Muscle layer of colon (tissue), 2 donors: ENCODE results near the gene PCDHB7.
"Not testable (repeated sequence)": the region's sequence is repeated elsewhere in the genome, so short reads cannot be mapped to it uniquely, and the experiment has no call there.

Source experiments
- H3K27ac ChIP-seq: one replicate; pipeline ENCODE4 v1.7.0; 2013; ENCODE audit warnings: low read depth, mild to moderate bottlenecking, low read length, moderate library complexity
- H3K27me3 ChIP-seq, 2 donors: one replicate each; pipeline ENCODE4 v1.7.0; 2013; ENCODE audit warnings: low read length in 2 of 2, mild to moderate bottlenecking in 2 of 2; ENCODE audit not compliant: insufficient read depth in 2 of 2, control insufficient read depth in 1 of 2
- H3K36me3 ChIP-seq: one replicate; pipeline ENCODE4 v1.7.0; 2013; ENCODE audit warnings: mild to moderate bottlenecking, low read length; ENCODE audit not compliant: insufficient read depth
- H3K4me1 ChIP-seq: one replicate; pipeline ENCODE4 v1.7.0; 2013; ENCODE audit warnings: mild to moderate bottlenecking, low read length; ENCODE audit not compliant: insufficient read depth
- H3K4me3 ChIP-seq, 2 donors: one replicate each; pipeline ENCODE4 v1.7.0; 2013; ENCODE audit warnings: low read length in 2 of 2, low read depth in 1 of 2, mild to moderate bottlenecking in 1 of 2, moderate library complexity in 1 of 2
- H3K9ac ChIP-seq: one replicate; pipeline ENCODE4 v1.7.0; 2013; ENCODE audit warnings: low read length
- H3K9me3 ChIP-seq: one replicate; pipeline ENCODE4 v1.7.0; 2013; ENCODE audit warnings: mild to moderate bottlenecking, low read length
- donor health status: abdominal sarcoma.
- donor health status: Adenocarcinoma of cecum.

The PCDHB7 gene

GRCh38 chr5:141172381-141173204 is at the start of gene PCDHB7:
Gene PCDHB7 (plus strand): TSS chr5:141172644. CDS start chr5:141172836, 192 bp downstream.
- Histone ChIP-seq H3K4me3 (peak within 1 kb of the TSS in 1 of 2 donors; percentile 49), H3K27ac (no peak within 1 kb of the TSS), H3K4me1 (no peaks in the 10 kb centered on the region), H3K27me3 (peaks cover 0 to 4% of the 10 kb centered on the region in 2 donors), H3K36me3 (no peaks in the 10 kb centered on the region), H3K9ac (no peak within 1 kb of the TSS), H3K9me3 (peaks cover 25% of the 10 kb centered on the region)

- H3K4me3 ChIP-seq, H3K36me3 ChIP-seq, H3K27me3 ChIP-seq, H3K27ac ChIP-seq, H3K4me1 ChIP-seq, H3K9ac ChIP-seq: not testable (repeated sequence)
- peaks cover 22% of the 10 kb centered on the region for H3K9me3 ChIP-seq
These were observed 48.9 kb upstream of the PCDHB7 start for GRCh38 chr5:141123396-141124135.

GRCh38 chr5:141127305-141127704 is 45.1 kb upstream of the PCDHB7 start:
- no peaks in the 10 kb centered on the region for H3K4me1 ChIP-seq
- H3K27ac ChIP-seq, result no peak overlapping the region
- no peaks in the 10 kb centered on the region for H3K27me3 ChIP-seq
- no peak overlapping the region for H3K4me3 ChIP-seq
- H3K36me3 ChIP-seq, result no peaks in the 10 kb centered on the region
- H3K9ac ChIP-seq, result no peak overlapping the region
- peaks cover 18% of the 10 kb centered on the region for H3K9me3 ChIP-seq

GRCh38 chr5:141135030-141135717 is 37.3 kb upstream of the PCDHB7 start, which contains the start of gene PCDHB5:
Gene PCDHB5 (plus strand): TSS chr5:141135206. CDS start chr5:141135435, 229 bp downstream.
- H3K9me3 ChIP-seq, result peaks cover 21% of the 10 kb centered on the region
- H3K4me1 ChIP-seq, result no peaks in the 10 kb centered on the region
- H3K27ac ChIP-seq, result no peak within 1 kb of the TSS
- H3K4me3 ChIP-seq, result peak within 1 kb of the TSS; percentile 11 to 36
- no peaks in the 10 kb centered on the region for H3K27me3 ChIP-seq
- H3K9ac ChIP-seq, result no peak within 1 kb of the TSS
- H3K36me3 ChIP-seq, result no peaks in the 10 kb centered on the region

GRCh38 chr5:141135718-141136266 is 36.7 kb upstream of the PCDHB7 start:
- Histone ChIP-seq H3K4me1 (no peaks in the 10 kb centered on the region), H3K9ac (no peak overlapping the region), H3K9me3 (peaks cover 21% of the 10 kb centered on the region), H3K27me3 (no peaks in the 10 kb centered on the region), H3K27ac (no peak overlapping the region), H3K36me3 (no peaks in the 10 kb centered on the region), H3K4me3 (peak overlapping the region; percentile 11 to 36)

- H3K9me3 ChIP-seq, result peaks cover 21% of the 10 kb centered on the region
- not testable (repeated sequence) for H3K9ac ChIP-seq
These were observed 35.1 kb upstream of the PCDHB7 start for GRCh38 chr5:141137346-141137745.

GRCh38 chr5:141149812-141150211 is 22.6 kb upstream of the PCDHB7 start, which contains the start of gene PCDHB6:
Gene PCDHB6 (plus strand): TSS chr5:141150057. CDS start chr5:141150258, 201 bp downstream.
- Histone ChIP-seq H3K36me3 (no peaks in the 10 kb centered on the region), H3K27me3 (no peaks in the 10 kb centered on the region), H3K4me3 (peak within 1 kb of the TSS in 1 of 2 donors; percentile 52), H3K27ac (no peak within 1 kb of the TSS), H3K9me3 (peaks cover 32% of the 10 kb centered on the region), H3K4me1 (no peaks in the 10 kb centered on the region), H3K9ac (no peak within 1 kb of the TSS)

More at GRCh38 chr5:141137346-141137745, 35.1 kb upstream of the PCDHB7 start:
- not testable (repeated sequence) for H3K27ac ChIP-seq, H3K36me3 ChIP-seq, H3K27me3 ChIP-seq, H3K4me3 ChIP-seq, H3K4me1 ChIP-seq

- Histone ChIP-seq H3K36me3 (no peaks in the 10 kb centered on the region), H3K9ac (no peak overlapping the region), H3K4me1 (no peaks in the 10 kb centered on the region), H3K9me3 (peaks cover 26% of the 10 kb centered on the region), H3K27me3 (no peaks in the 10 kb centered on the region), H3K27ac (no peak overlapping the region), H3K4me3 (peak overlapping the region in 1 of 2 donors; percentile 52)
These were observed 22.0 kb upstream of the PCDHB7 start for GRCh38 chr5:141150224-141150992.

GRCh38 chr5:141150993-141151325 is 21.5 kb upstream of the PCDHB7 start:
- no peaks in the 10 kb centered on the region for H3K4me1 ChIP-seq
- no peaks in the 10 kb centered on the region for H3K27me3 ChIP-seq
- no peak overlapping the region for H3K27ac ChIP-seq
- no peaks in the 10 kb centered on the region for H3K36me3 ChIP-seq
- H3K9me3 ChIP-seq, result peaks cover 26% of the 10 kb centered on the region
- H3K4me3 ChIP-seq, result peak overlapping the region in 1 of 2 donors; percentile 23
- no peak overlapping the region for H3K9ac ChIP-seq

- H3K9ac ChIP-seq, H3K4me3 ChIP-seq, H3K36me3 ChIP-seq, H3K27ac ChIP-seq, H3K27me3 ChIP-seq, H3K4me1 ChIP-seq: not testable (repeated sequence)
- peaks cover 28% of the 10 kb centered on the region for H3K9me3 ChIP-seq
These were observed 20.8 kb upstream of the PCDHB7 start for GRCh38 chr5:141151632-141152031.
